Measurements from ENCODE around the gene ZBTB3. TPM values are rescaled to one million over a fixed set of nuclear protein-coding genes. Genes with fewer than 3 reads are reported as not detected.
A peak's percentile ranks its signal among the peaks of the same experiment; 100 is the strongest.

The ZBTB3 gene
- total and polyA plus RNA-seq, 2 of the 13 experiments (the other 11 are each of a cell fraction or from before 2014, with no cell fraction given) = 3.4 to 5.2 TPM

DNA sequence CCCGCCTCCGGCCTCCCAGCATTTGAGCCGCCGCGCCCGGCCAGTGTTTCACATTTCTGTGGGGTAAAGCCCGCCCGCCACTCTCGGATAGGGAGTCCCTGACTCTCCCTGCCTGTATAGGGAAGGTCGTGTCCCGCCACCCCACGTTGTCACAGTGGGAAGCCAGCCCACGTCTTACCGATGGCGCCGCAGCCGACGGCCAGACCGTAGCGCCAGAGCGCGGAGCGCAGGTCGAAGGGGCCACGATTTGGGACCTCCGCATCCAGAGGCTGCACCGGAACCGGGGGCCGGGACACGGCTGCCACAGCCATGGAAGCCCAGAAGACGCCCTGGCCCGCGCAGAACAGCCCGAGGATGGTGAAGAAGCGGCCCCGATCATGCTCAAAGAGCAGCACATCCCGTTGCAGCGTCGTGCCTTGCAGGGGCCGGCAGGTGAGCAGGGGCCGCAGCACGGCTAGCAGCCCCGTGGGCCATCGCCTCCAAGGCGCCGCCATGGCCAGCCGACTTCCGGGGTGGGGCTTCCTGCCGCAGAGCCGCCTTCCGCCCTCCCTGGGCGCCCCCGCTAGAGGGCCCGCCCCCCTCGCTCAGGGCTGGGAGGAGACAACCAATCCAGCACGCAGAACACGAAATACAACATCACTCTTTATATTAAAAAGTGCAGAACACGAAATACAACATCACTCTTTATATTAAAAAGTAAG, 37.7 kb upstream of the ZBTB3 start, which contains the start of gene TMEM223 (continued):
- no peak for TF ChIP-seq ZNF383 (CRISPR knock-in tag; IDR thresholded peaks at IDR 0.05; ENCODE audit: borderline replicate concordance)
- TF ChIP-seq, protein P1, sequence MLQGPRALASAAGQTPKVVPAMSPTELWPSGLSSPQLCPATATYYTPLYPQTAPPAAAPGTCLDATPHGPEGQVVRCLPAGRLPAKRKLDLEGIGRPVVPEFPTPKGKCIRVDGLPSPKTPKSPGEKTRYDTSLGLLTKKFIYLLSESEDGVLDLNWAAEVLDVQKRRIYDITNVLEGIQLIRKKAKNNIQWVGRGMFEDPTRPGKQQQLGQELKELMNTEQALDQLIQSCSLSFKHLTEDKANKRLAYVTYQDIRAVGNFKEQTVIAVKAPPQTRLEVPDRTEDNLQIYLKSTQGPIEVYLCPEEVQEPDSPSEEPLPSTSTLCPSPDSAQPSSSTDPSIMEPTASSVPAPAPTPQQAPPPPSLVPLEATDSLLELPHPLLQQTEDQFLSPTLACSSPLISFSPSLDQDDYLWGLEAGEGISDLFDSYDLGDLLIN (CRISPR knock-in tag; IDR thresholded peaks at IDR 0.05; ENCODE audit: borderline replicate concordance) = no peak
- no peak for TF ChIP-seq PTBP1 (IDR thresholded peaks at IDR 0.05; ENCODE audit: low read depth, low read length, poor library complexity, severe bottlenecking)
- TF ChIP-seq BRCA1 (CRISPR knock-in tag; IDR thresholded peaks at IDR 0.05) = no peak
- no peak; the same call in 1 of the 2 replicates for TF ChIP-seq SSRP1 (CRISPR knock-in tag; IDR thresholded peaks at IDR 0.05)
- no peak for TF ChIP-seq EHMT2 (IDR thresholded peaks at IDR 0.05; ENCODE audit: borderline replicate concordance, low read depth, low read length)
- TF ChIP-seq HNRNPUL1 (IDR thresholded peaks at IDR 0.05; ENCODE audit: low read depth, low read length) = no peak
- TF ChIP-seq, protein P2, sequence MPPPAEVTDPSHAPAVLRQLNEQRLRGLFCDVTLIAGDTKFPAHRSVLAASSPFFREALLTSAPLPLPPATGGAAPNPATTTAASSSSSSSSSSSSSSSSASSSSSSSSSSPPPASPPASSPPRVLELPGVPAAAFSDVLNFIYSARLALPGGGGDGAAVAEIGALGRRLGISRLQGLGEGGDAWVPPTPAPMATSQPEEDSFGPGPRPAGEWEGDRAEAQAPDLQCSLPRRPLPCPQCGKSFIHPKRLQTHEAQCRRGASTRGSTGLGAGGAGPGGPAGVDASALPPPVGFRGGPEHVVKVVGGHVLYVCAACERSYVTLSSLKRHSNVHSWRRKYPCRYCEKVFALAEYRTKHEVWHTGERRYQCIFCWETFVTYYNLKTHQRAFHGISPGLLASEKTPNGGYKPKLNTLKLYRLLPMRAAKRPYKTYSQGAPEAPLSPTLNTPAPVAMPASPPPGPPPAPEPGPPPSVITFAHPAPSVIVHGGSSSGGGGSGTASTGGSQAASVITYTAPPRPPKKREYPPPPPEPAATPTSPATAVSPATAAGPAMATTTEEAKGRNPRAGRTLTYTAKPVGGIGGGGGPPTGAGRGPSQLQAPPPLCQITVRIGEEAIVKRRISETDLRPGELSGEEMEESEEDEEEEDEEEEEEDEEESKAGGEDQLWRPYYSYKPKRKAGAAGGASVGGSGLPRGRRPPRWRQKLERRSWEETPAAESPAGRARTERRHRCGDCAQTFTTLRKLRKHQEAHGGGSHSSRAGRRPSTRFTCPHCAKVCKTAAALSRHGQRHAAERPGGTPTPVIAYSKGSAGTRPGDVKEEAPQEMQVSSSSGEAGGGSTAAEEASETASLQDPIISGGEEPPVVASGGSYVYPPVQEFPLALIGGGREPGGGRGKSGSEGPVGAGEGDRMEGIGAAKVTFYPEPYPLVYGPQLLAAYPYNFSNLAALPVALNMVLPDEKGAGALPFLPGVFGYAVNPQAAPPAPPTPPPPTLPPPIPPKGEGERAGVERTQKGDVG (CRISPR knock-in tag; IDR thresholded peaks at IDR 0.05; ENCODE audit: borderline replicate concordance) = no peak
- TF ChIP-seq DMAP1 (CRISPR knock-in tag; IDR thresholded peaks at IDR 0.05) = peak; percentile 74; the same call in 1 of the 2 replicates
- TF ChIP-seq, protein P3, sequence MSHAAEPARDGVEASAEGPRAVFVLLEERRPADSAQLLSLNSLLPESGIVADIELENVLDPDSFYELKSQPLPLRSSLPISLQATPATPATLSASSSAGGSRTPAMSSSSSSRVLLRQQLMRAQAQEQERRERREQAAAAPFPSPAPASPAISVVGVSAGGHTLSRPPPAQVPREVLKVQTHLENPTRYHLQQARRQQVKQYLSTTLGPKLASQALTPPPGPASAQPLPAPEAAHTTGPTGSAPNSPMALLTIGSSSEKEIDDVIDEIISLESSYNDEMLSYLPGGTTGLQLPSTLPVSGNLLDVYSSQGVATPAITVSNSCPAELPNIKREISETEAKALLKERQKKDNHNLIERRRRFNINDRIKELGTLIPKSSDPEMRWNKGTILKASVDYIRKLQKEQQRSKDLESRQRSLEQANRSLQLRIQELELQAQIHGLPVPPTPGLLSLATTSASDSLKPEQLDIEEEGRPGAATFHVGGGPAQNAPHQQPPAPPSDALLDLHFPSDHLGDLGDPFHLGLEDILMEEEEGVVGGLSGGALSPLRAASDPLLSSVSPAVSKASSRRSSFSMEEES (CRISPR knock-in tag; IDR thresholded peaks at IDR 0.05) = peak; percentile 54
- TF ChIP-seq YY1 (IDR thresholded peaks at IDR 0.05; ENCODE audit: insufficient read depth, insufficient replicate concordance, low read depth, low read length) = peak; percentile 94
- no peak for TF ChIP-seq ZNF251 (CRISPR knock-in tag; IDR thresholded peaks at IDR 0.05)
- TF ChIP-seq, protein P4, sequence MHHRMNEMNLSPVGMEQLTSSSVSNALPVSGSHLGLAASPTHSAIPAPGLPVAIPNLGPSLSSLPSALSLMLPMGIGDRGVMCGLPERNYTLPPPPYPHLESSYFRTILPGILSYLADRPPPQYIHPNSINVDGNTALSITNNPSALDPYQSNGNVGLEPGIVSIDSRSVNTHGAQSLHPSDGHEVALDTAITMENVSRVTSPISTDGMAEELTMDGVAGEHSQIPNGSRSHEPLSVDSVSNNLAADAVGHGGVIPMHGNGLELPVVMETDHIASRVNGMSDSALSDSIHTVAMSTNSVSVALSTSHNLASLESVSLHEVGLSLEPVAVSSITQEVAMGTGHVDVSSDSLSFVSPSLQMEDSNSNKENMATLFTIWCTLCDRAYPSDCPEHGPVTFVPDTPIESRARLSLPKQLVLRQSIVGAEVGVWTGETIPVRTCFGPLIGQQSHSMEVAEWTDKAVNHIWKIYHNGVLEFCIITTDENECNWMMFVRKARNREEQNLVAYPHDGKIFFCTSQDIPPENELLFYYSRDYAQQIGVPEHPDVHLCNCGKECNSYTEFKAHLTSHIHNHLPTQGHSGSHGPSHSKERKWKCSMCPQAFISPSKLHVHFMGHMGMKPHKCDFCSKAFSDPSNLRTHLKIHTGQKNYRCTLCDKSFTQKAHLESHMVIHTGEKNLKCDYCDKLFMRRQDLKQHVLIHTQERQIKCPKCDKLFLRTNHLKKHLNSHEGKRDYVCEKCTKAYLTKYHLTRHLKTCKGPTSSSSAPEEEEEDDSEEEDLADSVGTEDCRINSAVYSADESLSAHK (CRISPR knock-in tag; IDR thresholded peaks at IDR 0.05; ENCODE audit: borderline replicate concordance) = no peak
- TF ChIP-seq ATRX (CRISPR knock-in tag; IDR thresholded peaks at IDR 0.05; ENCODE audit: borderline replicate concordance) = no peak
- no peak for TF ChIP-seq XBP1 (CRISPR knock-in tag; IDR thresholded peaks at IDR 0.05)
- TF ChIP-seq ATAD3A (CRISPR knock-in tag; IDR thresholded peaks at IDR 0.05) = no peak
- no peak for TF ChIP-seq ZNF879 (CRISPR knock-in tag; IDR thresholded peaks at IDR 0.05)
- no peak for TF ChIP-seq CHCHD3 (CRISPR knock-in tag; IDR thresholded peaks at IDR 0.05)
- TF ChIP-seq NBN (conservative IDR thresholded peaks at IDR 0.05) = no peak
- TF ChIP-seq ZNF660 (CRISPR knock-in tag; IDR thresholded peaks at IDR 0.05; ENCODE audit: borderline replicate concordance, low read depth) = no peak
- no peak for TF ChIP-seq JUN (CRISPR knock-in tag; IDR thresholded peaks at IDR 0.05)
- no peak for TF ChIP-seq ZNF17 (CRISPR knock-in tag; IDR thresholded peaks at IDR 0.05)
- no peak for TF ChIP-seq HMG20A (CRISPR knock-in tag; IDR thresholded peaks at IDR 0.05; ENCODE audit: borderline replicate concordance)
